Effector memory CD8-positive, alpha-beta T cell (primary cell): Measurements from ENCODE around the gene SLC39A3.

Source experiments
- ATAC-seq: fragments of 150-1000 bp; cut with Tn5 transposase; replicated peaks from 2 replicates; pipeline ENCODE4 v1.10.0; 2021; ENCODE audit warnings: mild to moderate bottlenecking, moderate library complexity
- DNase-seq, 3 experiments: peaks; one replicate each; pipeline ENCODE4 v3.0.0; 2021
- H3K27ac Mint-ChIP-seq, 2 donors: one replicate each; pipeline ENCODE4 v1.8.0; 2022; ENCODE audit warnings: mild to moderate bottlenecking in 2 of 2, mixed read lengths in 2 of 2, moderate library complexity in 2 of 2
- H3K27me3 Mint-ChIP-seq, 2 donors: one replicate each; pipeline ENCODE4 v1.8.0; 2022; ENCODE audit warnings: mixed read lengths in 2 of 2
- H3K36me3 Mint-ChIP-seq: one replicate; pipeline ENCODE4 v1.8.0; 2022; ENCODE audit warnings: mild to moderate bottlenecking, moderate library complexity, mixed read lengths; ENCODE audit not compliant: insufficient read depth
- H3K4me1 Mint-ChIP-seq, 2 donors: one replicate each; pipeline ENCODE4 v1.8.0; 2022; ENCODE audit warnings: low read depth in 2 of 2, mixed read lengths in 2 of 2
- H3K4me3 Mint-ChIP-seq, 2 donors: one replicate each; pipeline ENCODE4 v1.8.0; 2022; ENCODE audit warnings: mild to moderate bottlenecking in 2 of 2, mixed read lengths in 2 of 2, moderate library complexity in 2 of 2
- H3K9me3 Mint-ChIP-seq, 2 donors: one replicate each; pipeline ENCODE4 v1.8.0; 2022; ENCODE audit warnings: mixed read lengths in 2 of 2

The SLC39A3 gene

DNA sequence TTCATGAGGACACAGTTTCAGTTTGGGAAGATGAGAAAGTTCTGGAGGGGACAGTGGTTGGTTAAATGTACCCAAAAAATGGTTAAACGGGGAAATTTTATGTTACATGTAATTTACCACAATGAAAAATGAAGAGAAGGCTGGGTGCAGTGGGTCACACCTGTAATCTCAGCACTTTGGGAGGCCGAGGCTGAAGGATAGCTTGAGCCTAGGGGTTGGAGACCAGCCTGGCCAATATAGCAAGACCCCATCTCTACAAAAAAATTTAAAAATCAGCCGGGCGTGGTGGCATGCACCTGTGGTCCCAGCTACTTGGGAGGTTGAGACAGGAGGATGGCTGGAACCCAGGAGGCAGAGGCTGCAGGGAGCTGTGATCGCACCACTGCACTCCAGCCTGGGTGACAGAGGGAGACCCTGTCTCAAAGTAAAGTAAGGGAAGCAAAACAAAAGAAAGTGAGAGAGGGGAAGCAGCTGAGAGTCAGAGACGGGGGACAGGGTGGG, 54.6 kb downstream of the SLC39A3 start:
- no peak overlapping the region for H3K4me3 Mint-ChIP-seq
- H3K36me3 Mint-ChIP-seq = peaks cover 16% of the 10 kb centered on the region
- no peaks in the 10 kb centered on the region for H3K4me1 Mint-ChIP-seq
- no peak for ATAC-seq
- no peak overlapping the region for H3K27ac Mint-ChIP-seq
- H3K9me3 Mint-ChIP-seq = no peaks in the 10 kb centered on the region
- H3K27me3 Mint-ChIP-seq = no peaks in the 10 kb centered on the region
- no peak for DNase-seq

DNA sequence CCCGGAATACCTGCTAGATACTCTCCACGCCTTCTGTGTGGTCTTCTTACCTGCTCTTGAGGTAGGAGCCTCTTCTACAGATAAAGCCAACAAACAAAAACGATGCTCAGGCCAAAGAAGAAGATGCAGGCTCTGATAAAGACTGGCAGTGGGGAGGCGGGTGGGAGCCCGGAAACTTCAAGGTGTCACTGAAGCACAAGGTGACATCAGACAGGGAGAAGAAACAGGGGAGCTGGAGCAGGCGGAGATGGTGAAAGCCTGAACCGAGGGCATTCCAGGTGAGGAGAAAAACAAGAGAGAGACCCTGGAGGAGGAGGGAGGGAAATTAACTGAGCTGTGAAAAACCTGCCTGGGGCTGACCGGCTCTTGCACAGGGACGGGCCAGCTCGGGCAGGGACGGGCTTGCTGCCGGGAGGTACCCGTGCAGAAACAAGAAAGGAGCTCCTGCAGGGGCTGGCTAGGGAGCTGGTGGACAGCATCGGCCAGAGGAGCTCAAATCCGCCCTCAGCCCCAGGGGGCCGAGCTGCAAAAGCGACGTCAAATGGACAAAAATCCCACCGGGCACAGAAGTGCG, 56.3 kb downstream of the SLC39A3 start:
- Mint-ChIP-seq H3K4me1 (no peaks in the 10 kb centered on the region), H3K27me3 (peaks cover 11 to 15% of the 10 kb centered on the region in 2 donors), H3K27ac (no peak overlapping the region), H3K4me3 (no peak overlapping the region), H3K36me3 (peaks cover 16% of the 10 kb centered on the region), H3K9me3 (no peaks in the 10 kb centered on the region)
- ATAC-seq (no peak), DNase-seq (no peak)
